ENCODE results near the gene CCL2.

Gene CCL2

DNA sequence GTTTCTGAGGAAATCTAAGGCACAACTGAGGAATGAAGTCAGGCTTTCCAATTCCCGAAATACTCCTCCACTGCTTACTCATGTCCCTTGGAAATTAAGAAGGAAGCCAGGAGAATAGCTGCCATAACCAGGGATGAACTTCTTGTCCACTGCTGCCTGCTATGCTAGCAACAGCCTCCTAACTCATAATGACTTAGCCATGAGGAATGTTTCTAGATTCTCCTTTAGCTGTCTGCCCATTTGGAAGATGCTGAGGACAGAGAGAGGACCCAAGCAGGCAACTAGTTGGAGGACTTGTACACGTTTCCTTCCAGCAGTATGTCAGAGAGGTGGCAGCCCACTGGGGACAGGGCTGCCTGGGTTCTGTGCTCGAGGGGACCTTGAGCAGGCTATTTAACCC is 939 bp upstream of the CCL2 start:
- no peak overlapping the region for H3K27ac ChIP-seq

DNA sequence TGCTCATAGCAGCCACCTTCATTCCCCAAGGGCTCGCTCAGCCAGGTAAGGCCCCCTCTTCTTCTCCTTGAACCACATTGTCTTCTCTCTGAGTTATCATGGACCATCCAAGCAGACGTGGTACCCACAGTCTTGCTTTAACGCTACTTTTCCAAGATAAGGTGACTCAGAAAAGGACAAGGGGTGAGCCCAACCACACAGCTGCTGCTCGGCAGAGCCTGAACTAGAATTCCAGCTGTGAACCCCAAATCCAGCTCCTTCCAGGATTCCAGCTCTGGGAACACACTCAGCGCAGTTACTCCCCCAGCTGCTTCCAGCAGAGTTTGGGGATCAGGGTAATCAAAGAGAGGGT is 272 bp downstream of the CCL2 start:
- TF ChIP-seq, protein P1, sequence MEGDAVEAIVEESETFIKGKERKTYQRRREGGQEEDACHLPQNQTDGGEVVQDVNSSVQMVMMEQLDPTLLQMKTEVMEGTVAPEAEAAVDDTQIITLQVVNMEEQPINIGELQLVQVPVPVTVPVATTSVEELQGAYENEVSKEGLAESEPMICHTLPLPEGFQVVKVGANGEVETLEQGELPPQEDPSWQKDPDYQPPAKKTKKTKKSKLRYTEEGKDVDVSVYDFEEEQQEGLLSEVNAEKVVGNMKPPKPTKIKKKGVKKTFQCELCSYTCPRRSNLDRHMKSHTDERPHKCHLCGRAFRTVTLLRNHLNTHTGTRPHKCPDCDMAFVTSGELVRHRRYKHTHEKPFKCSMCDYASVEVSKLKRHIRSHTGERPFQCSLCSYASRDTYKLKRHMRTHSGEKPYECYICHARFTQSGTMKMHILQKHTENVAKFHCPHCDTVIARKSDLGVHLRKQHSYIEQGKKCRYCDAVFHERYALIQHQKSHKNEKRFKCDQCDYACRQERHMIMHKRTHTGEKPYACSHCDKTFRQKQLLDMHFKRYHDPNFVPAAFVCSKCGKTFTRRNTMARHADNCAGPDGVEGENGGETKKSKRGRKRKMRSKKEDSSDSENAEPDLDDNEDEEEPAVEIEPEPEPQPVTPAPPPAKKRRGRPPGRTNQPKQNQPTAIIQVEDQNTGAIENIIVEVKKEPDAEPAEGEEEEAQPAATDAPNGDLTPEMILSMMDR (conservative IDR thresholded peaks at IDR 0.05) = no peak
- TF ChIP-seq ZFX (IDR thresholded peaks at IDR 0.05) = no peak
- no peak overlapping the region for H3K27ac ChIP-seq

More for the DNA sequence above, 939 bp upstream of the CCL2 start:
- no peak for TF ChIP-seq ZFX (IDR thresholded peaks at IDR 0.05)
- TF ChIP-seq, protein P1 (conservative IDR thresholded peaks at IDR 0.05) = no peak

DNA sequence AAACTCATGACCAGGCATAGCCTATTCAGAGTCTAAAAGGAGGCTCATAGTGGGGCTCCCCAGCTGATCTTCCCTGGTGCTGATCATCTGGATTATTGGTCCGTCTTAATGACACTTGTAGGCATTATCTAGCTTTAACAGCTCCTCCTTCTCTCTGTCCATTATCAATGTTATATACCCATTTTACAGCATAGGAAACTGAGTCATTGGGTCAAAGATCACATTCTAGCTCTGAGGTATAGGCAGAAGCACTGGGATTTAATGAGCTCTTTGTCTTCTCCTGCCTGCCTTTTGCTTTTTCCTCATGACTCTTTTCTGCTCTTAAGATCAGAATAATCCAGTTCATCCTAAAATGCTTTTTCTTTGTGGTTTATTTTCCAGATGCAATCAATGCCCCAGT is 756 bp downstream of the CCL2 start:
- H3K27ac ChIP-seq = no peak overlapping the region
- TF ChIP-seq ZFX (IDR thresholded peaks at IDR 0.05) = no peak
- TF ChIP-seq, protein P1 (conservative IDR thresholded peaks at IDR 0.05) = no peak

DNA sequence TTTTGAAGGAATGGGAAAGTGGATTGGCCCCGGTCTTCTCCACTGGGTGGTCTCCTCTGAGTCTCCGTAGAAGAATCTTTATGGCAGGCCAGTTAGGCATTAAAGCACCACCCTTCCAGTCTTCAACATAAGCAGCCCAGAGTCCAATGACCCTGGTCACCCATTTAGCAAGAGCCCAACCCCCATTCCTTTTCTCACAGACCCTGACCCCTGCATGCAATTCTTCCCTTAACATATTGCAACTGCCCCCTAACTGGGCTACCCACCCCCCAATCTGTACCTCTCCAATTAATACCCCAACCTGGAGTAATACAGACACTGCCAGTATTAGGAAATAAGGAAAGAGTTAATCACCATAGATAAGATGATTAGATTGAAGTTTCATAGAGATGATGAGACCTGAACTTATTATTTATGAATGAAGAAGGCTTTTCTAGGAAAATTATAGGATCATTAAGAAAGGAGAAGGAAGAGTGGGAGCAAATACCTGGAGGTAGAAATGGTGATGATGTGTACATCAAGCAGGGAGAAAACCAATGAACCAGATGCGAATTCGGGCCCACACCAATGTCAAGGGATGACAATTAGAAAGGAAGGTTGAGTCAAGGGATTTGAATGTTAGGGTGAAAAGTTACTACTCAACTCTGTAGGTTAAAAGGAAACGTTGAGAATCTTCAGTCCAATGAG is 2.4 kb downstream of the CCL2 start:
- no peak for TF ChIP-seq ZFX (IDR thresholded peaks at IDR 0.05)
- TF ChIP-seq, protein P1 (conservative IDR thresholded peaks at IDR 0.05) = no peak
- no peak overlapping the region for H3K27ac ChIP-seq

DNA sequence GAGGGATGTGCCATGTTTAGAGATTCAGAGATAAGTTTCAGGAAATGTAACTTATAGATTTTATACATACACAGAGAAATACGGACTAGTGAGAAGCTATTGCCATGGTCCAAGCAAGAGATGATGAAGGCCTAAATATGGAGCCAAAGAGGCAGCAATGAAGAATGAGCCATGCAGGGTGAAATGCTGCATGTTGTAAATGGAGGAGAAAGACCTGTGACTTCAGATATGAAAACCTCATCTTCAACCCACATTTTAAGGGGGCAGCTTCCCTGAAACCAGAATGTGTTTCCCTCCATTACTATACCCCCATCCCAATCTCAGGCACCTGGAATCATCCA is 2.9 kb downstream of the CCL2 start:
- no peak overlapping the region for H3K27ac ChIP-seq
- TF ChIP-seq, protein P1 (conservative IDR thresholded peaks at IDR 0.05) = no peak
- no peak for TF ChIP-seq ZFX (IDR thresholded peaks at IDR 0.05)

DNA sequence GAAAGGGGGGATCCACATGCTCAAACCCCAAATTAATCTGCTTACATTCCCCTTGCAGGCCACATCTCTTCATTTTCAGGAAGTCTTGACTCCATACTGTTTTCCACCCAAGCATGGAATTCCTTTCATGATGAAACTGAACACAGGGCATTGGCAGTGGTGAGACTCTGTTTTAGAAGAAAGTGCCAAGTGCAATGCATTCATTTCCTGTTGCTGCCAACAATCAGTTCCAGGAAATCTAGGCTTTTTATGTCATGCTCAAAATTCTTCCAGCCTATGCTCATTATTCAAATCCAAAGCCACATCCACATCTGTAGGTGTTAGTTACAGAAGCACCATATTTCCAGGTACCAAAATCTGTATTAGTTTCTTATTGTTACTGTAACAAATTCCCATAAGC is 4.1 kb downstream of the CCL2 start:
- TF ChIP-seq, protein P1 (conservative IDR thresholded peaks at IDR 0.05) = no peak
- TF ChIP-seq ZFX (IDR thresholded peaks at IDR 0.05) = no peak
- H3K27ac ChIP-seq = no peak overlapping the region

DNA sequence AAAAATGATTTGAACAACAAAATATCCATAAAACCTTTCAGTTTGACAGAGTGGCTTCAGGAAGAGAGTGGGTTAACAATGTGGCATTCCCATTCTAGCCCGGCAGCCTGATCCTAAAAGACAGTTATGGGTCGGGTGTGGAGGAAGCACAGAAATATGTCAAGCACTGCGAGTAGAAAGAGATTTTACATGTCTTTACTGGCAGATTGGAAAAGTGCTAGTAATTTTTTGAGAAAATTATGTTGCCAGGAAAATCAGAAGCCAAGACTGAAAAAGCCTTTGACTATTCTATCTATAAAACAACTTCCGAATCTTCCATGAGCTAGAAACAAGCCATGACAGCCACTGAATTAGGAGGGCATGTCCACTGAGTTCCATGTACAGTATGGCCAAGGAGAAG is 5.8 kb downstream of the CCL2 start:
- no peak overlapping the region for H3K27ac ChIP-seq
- TF ChIP-seq ZFX (IDR thresholded peaks at IDR 0.05) = no peak
- TF ChIP-seq, protein P1 (conservative IDR thresholded peaks at IDR 0.05) = no peak
